ENCODE data around the gene LRRC39. TPM values are rescaled to one million over a fixed set of nuclear protein-coding genes. Genes with fewer than 3 reads are reported as not detected.
A peak's percentile ranks its signal among the peaks of the same experiment; 100 is the strongest.

Gene LRRC39
- total RNA-seq, 1 experiment from 2014 or later: 0.67 TPM

GRCh38 chr1:100164702-100165101 lies 13.4 kb downstream of the LRRC39 start:
- ChIA-PET CTCF (no interaction called here), POLR2A (ENCODE audit: low non-redundant PET) (no interaction called here)
- TF ChIP-seq, protein P1, sequence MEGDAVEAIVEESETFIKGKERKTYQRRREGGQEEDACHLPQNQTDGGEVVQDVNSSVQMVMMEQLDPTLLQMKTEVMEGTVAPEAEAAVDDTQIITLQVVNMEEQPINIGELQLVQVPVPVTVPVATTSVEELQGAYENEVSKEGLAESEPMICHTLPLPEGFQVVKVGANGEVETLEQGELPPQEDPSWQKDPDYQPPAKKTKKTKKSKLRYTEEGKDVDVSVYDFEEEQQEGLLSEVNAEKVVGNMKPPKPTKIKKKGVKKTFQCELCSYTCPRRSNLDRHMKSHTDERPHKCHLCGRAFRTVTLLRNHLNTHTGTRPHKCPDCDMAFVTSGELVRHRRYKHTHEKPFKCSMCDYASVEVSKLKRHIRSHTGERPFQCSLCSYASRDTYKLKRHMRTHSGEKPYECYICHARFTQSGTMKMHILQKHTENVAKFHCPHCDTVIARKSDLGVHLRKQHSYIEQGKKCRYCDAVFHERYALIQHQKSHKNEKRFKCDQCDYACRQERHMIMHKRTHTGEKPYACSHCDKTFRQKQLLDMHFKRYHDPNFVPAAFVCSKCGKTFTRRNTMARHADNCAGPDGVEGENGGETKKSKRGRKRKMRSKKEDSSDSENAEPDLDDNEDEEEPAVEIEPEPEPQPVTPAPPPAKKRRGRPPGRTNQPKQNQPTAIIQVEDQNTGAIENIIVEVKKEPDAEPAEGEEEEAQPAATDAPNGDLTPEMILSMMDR (conservative IDR thresholded peaks at IDR 0.05; ENCODE audit: low read depth, low read length): no peak
- TF ChIP-seq EZH2 (IDR thresholded peaks at IDR 0.05; ENCODE audit: borderline replicate concordance, low read depth, low read length, poor library complexity, severe bottlenecking): no peak
- no peaks in the 10 kb centered on the region for H3K36me3 ChIP-seq (ENCODE audit: insufficient read depth, low read length, poor library complexity, severe bottlenecking)
- no peak overlapping the region for H3K4me3 ChIP-seq (ENCODE audit: low read depth, low read length, poor library complexity, severe bottlenecking)
- H3K27ac ChIP-seq (ENCODE audit: low read depth, low read length, poor library complexity, severe bottlenecking): no peak overlapping the region
- BruUV-seq (replicated peaks): no TSS peak
- DNase-seq (ENCODE audit: low spot score): no peak
- no peaks in the 10 kb centered on the region for H3K27me3 ChIP-seq (replicated peaks; ENCODE audit: insufficient read depth, low read depth, low read length, poor library complexity)
- no peaks in the 10 kb centered on the region for H3K9me3 ChIP-seq (ENCODE audit: low read depth, low read length, poor library complexity, severe bottlenecking)
- H3K4me1 ChIP-seq (ENCODE audit: insufficient read depth, low read length, poor library complexity, severe bottlenecking): no peaks in the 10 kb centered on the region
- intact Hi-C loops (cut with micrococcal nuclease; ENCODE audit: unreplicated experiment): no loop called here

DNA sequence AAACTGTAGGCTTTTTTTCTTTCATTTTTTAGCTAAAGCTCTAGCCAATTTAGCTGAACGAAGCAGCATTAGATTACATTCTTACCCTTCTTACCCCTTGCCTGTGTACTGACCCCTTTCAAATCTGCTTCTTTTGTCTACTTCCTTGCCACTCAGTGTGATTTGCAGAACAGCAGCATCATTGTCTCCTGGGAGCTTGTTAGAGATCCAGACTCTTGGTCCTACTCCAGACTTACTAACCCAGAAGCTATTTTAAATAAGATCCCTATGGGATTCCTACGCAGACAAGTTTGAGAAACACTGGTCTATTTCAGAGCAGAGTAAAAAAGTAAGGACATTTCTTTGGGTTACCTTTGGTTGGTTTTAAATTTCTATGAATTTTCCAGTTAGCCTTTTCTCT lies 13.8 kb downstream of the LRRC39 start:
- Histone ChIP-seq H3K9me3 (ENCODE audit: low read depth, low read length, poor library complexity, severe bottlenecking) (no peaks in the 10 kb centered on the region), H3K36me3 (ENCODE audit: insufficient read depth, low read length, poor library complexity, severe bottlenecking) (no peaks in the 10 kb centered on the region), H3K4me3 (ENCODE audit: low read depth, low read length, poor library complexity, severe bottlenecking) (no peak overlapping the region), H3K27me3 (replicated peaks; ENCODE audit: insufficient read depth, low read depth, low read length, poor library complexity) (no peaks in the 10 kb centered on the region), H3K4me1 (ENCODE audit: insufficient read depth, low read length, poor library complexity, severe bottlenecking) (no peaks in the 10 kb centered on the region), H3K27ac (ENCODE audit: low read depth, low read length, poor library complexity, severe bottlenecking) (no peak overlapping the region)
- POLR2A ChIA-PET (ENCODE audit: low non-redundant PET): interaction anchor here (0.6 kb wide), 1 partner anchor 196 kb away, joined by 9 read pairs; no protein-coding TSS in a partner anchor
- TF ChIP-seq EZH2 (IDR thresholded peaks at IDR 0.05; ENCODE audit: borderline replicate concordance, low read depth, low read length, poor library complexity, severe bottlenecking): no peak
- TF ChIP-seq, protein P1 (conservative IDR thresholded peaks at IDR 0.05; ENCODE audit: low read depth, low read length): no peak
- BruUV-seq (replicated peaks): no TSS peak
- intact Hi-C loops (cut with micrococcal nuclease; ENCODE audit: unreplicated experiment): no loop called here
- CTCF ChIA-PET: interaction anchor here (0.6 kb wide), 1 partner anchor 138 kb away, joined by 7 read pairs; no protein-coding TSS in a partner anchor
- peak; percentile 81 for DNase-seq (ENCODE audit: low spot score)

DNA sequence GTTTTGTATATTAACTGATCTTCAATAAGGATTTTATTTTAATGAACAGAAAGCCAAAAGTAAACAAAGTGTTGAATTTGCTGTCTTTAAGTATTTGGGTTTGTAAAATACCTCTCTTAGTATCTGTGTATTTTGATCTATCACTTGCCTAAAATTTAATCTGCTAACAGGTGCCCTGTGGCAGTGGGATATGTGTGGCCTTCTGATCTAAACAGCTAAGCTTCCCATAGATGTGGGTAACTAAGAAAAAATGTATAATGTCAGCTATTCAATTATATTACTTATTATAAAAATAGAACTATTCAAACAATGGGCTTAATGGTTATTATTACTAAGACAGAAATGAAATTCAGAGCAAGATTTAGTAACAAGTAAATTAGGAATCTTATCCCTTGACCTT lies 15.2 kb downstream of the LRRC39 start:
- ChIA-PET CTCF (no interaction called here), POLR2A (ENCODE audit: low non-redundant PET) (no interaction called here)
- H3K36me3 ChIP-seq (ENCODE audit: insufficient read depth, low read length, poor library complexity, severe bottlenecking): no peaks in the 10 kb centered on the region
- intact Hi-C loops (cut with micrococcal nuclease; ENCODE audit: unreplicated experiment): no loop called here
- no peaks in the 10 kb centered on the region for H3K27me3 ChIP-seq (replicated peaks; ENCODE audit: insufficient read depth, low read depth, low read length, poor library complexity)
- H3K27ac ChIP-seq (ENCODE audit: low read depth, low read length, poor library complexity, severe bottlenecking): no peak overlapping the region
- TF ChIP-seq, protein P1 (conservative IDR thresholded peaks at IDR 0.05; ENCODE audit: low read depth, low read length): no peak
- no peak for TF ChIP-seq EZH2 (IDR thresholded peaks at IDR 0.05; ENCODE audit: borderline replicate concordance, low read depth, low read length, poor library complexity, severe bottlenecking)
- H3K4me1 ChIP-seq (ENCODE audit: insufficient read depth, low read length, poor library complexity, severe bottlenecking): no peaks in the 10 kb centered on the region
- no TSS peak for BruUV-seq (replicated peaks)
- no peak for DNase-seq (ENCODE audit: low spot score)
- H3K9me3 ChIP-seq (ENCODE audit: low read depth, low read length, poor library complexity, severe bottlenecking): no peaks in the 10 kb centered on the region
- no peak overlapping the region for H3K4me3 ChIP-seq (ENCODE audit: low read depth, low read length, poor library complexity, severe bottlenecking)
